Right renal pelvis (tissue), 4 donors: ENCODE measurements around the gene OTUB1. TPM values are rescaled to one million over a fixed set of nuclear protein-coding genes. Genes with fewer than 3 reads are reported as not detected.
"Not testable (repeated sequence)": the region's sequence is repeated elsewhere in the genome, so short reads cannot be mapped to it uniquely, and the experiment has no call there.

Source experiments
- DNase-seq, 4 donors: peaks; one replicate each; pipeline ENCODE4 v3.0.0-alpha.2; 2013; ENCODE audit warnings: low read depth in 4 of 4, low spot score in 3 of 4, missing footprints in 1 of 4
- polyA plus RNA-seq, 4 donors: library from polyadenylated mRNA; unstranded; fragments of 120-200 nt; gene quantifications; one replicate each; pipeline ENCODE4 v1.2.1, GENCODE V29; 2013; ENCODE audit not compliant: insufficient read length in 4 of 4

The OTUB1 gene
- polyA plus RNA-seq, 4 donors = 102 to 109 (median 106) TPM

DNA sequence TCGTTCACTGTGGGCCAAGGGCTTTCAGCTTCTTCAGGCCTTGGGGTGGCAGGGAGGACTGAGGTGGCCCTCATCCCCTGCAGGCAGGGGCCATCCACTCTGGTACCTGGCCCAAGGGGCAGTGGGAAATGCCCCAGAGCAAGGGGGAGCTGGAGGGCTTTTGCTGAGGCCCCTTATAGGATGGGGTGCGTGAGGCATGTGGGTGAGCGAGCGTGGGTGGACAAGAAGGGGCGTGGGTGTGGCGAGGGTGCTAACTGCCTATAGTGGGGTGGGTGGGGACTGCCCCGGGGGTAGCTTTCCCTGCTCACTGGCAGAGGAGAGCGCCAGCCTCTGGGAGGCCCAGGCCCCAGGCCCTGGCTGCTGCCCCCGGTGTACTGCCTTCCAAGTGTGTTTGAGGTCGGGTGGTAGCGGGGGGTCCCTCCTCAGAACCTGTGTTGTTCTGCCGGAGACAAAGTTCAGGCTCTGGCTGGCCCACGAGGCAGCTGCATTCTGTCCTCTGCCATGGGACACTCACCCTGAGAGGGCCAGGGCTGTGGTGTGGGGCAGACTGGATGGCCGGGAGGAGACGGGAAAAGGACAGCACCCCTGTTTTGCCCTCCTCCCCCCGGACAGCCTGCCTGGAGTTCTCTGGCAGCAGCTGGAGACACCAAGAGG lies 52.9 kb downstream of the OTUB1 start:
- DNase-seq = no peak

- no peak for DNase-seq
These were observed 54.6 kb downstream of the OTUB1 start for GRCh38 chr11:64040684-64041322.

DNA sequence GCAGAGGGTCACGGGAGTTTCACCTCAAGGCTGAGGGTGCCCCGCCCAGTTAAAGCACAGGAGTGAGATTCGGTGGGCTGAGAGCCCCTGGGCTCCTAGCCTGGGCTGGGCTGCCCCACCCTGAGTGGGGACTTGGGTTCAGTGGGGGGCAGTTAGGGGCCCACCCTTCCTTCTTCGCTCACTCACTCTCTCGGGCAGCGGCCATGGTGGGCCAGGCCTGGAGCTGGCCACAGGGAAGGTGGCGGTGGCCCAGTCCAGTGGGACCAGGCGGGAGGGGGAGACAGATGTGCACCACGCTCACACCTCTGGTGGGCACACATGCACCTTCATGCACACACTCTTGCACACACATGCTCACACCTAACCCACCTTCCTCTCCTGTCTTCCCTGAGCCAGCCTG lies 55.6 kb downstream of the OTUB1 start:
- no peak for DNase-seq

GRCh38 chr11:64042301-64042700 lies 56.1 kb downstream of the OTUB1 start:
- no peak for DNase-seq

DNA sequence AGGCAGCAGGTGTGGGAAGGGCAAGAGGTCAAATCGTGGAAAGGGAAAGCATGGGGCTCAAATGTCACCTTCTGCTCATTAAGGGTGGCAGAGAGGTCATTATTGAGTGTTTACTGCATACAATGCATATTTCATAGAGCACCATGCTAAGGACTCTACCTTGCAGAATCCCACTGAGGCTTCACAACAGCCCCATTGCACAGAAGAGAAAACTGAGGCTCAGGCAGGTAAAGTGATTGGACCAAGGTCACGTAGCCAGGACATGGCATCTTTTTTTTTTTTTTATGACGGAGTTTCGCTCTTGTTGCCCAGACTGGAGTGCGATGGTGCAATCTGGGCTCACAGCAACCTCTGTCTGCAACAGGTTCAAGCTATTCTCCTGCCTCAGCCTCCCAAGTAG lies 57.3 kb downstream of the OTUB1 start:
- no peak for DNase-seq

- peak in 1 of 4 donors; percentile 50 for DNase-seq
These were observed 58.6 kb downstream of the OTUB1 start for GRCh38 chr11:64044730-64045393.

GRCh38 chr11:64045700-64046099 lies 59.5 kb downstream of the OTUB1 start:
- DNase-seq = no peak

GRCh38 chr11:64047373-64047772 lies 61.1 kb downstream of the OTUB1 start:
- not testable (repeated sequence) for DNase-seq

Other genes starting within 250 kb of the OTUB1 start
- gene ZFTA, start 217.7 kb upstream of the OTUB1 start, polyA plus RNA-seq = 10 to 100 TPM; 48.6 to 51.1 (median 49.1) TPM
- gene SPINDOC, start 173.0 kb upstream of the OTUB1 start, polyA plus RNA-seq = 10 to 100 TPM; 28.4 to 37.0 (median 29.2) TPM
- gene MARK2, start 147.3 kb upstream of the OTUB1 start, polyA plus RNA-seq = 10 to 100 TPM; 31.5 to 39.5 (median 36.9) TPM
- 10 to 100 TPM; 10.5 to 14.5 (median 13.1) TPM for gene RCOR2, start 69.3 kb upstream of the OTUB1 start, polyA plus RNA-seq
- 10 to 100 TPM; 30.3 to 36.5 (median 32.0) TPM for gene NAA40, start 47.4 kb upstream of the OTUB1 start, polyA plus RNA-seq
- gene COX8A, start 11.8 kb upstream of the OTUB1 start, polyA plus RNA-seq = 100 to 1,000 TPM; 224 to 368 (median 262) TPM
- gene FLRT1, start 49.5 kb downstream of the OTUB1 start, polyA plus RNA-seq = 1 to 10 TPM; 2.6 to 4.1 (median 3.1) TPM
- 10 to 100 TPM; 13.6 to 18.9 (median 14.1) TPM for gene MACROD1, start 179.7 kb downstream of the OTUB1 start, polyA plus RNA-seq
- gene STIP1, start 199.7 kb downstream of the OTUB1 start, polyA plus RNA-seq = 100 to 1,000 TPM; 188 to 239 (median 197) TPM
- gene FERMT3, start 220.3 kb downstream of the OTUB1 start, polyA plus RNA-seq = 1 to 10 TPM; 5.0 to 9.2 (median 5.8) TPM
- 10 to 100 TPM; 41.9 to 52.0 (median 44.9) TPM for gene TRPT1, start 239.7 kb downstream of the OTUB1 start, polyA plus RNA-seq
- 10 to 100 TPM; 20.1 to 31.8 (median 22.9) TPM for gene NUDT22, start 239.8 kb downstream of the OTUB1 start, polyA plus RNA-seq
- 10 to 100 TPM; 62.1 to 75.6 (median 63.9) TPM for gene DNAJC4, start 244.1 kb downstream of the OTUB1 start, polyA plus RNA-seq
- gene VEGFB, start 248.1 kb downstream of the OTUB1 start, polyA plus RNA-seq = 10 to 100 TPM; 80.7 to 98.7 (median 93.8) TPM